ENCODE results near the gene CPLX1.

CPLX1 gene

GRCh38 chr4:865121-865465 is 39.2 kb upstream of the CPLX1 start:
- TF ChIP-seq CTCF (IDR thresholded peaks at IDR 0.05; ENCODE audit: low read depth, low read length, missing control alignments) = no peak
- DNase-seq (ENCODE audit: low read depth) = no peak
- no peak overlapping the region for H3K4me3 ChIP-seq (ENCODE audit: low read depth, low read length)
- in situ Hi-C loops (cut with HindIII; ENCODE audit: low sequenced_read_pairs) = no loop called here

GRCh38 chr4:864456-865120 is 38.7 kb upstream of the CPLX1 start:
- in situ Hi-C loops (cut with HindIII; ENCODE audit: low sequenced_read_pairs) = no loop called here
- H3K4me3 ChIP-seq (ENCODE audit: low read depth, low read length) = no peak overlapping the region
- DNase-seq (ENCODE audit: low read depth) = no peak
- no peak for TF ChIP-seq CTCF (IDR thresholded peaks at IDR 0.05; ENCODE audit: low read depth, low read length, missing control alignments)

DNA sequence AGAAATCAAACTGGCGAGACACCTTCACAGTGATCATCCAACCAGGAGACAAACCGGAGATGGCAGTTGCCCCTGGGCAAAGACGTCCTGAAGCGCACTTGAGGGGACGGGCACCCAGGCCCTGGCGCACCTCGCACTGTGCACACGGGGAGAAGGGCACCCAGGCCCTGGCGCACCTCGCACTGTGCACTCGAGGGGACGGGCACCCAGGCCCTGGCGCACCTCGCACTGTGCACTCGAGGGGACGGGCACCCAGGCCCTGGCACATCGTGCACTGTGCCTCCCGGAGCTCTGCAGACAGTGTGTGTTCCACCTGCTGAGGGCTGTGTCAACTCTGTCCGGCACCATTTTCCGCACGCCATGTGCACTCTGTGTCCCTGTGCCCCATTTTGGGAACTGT is 34.6 kb upstream of the CPLX1 start:
- DNase-seq (ENCODE audit: low read depth) = no peak
- in situ Hi-C loops (cut with HindIII; ENCODE audit: low sequenced_read_pairs) = no loop called here
- no peak overlapping the region for H3K4me3 ChIP-seq (ENCODE audit: low read depth, low read length)
- no peak for TF ChIP-seq CTCF (IDR thresholded peaks at IDR 0.05; ENCODE audit: low read depth, low read length, missing control alignments)

GRCh38 chr4:859496-859895 is 33.6 kb upstream of the CPLX1 start:
- TF ChIP-seq CTCF (IDR thresholded peaks at IDR 0.05; ENCODE audit: low read depth, low read length, missing control alignments) = no peak
- no peak for DNase-seq (ENCODE audit: low read depth)
- in situ Hi-C loops (cut with HindIII; ENCODE audit: low sequenced_read_pairs) = no loop called here
- H3K4me3 ChIP-seq (ENCODE audit: low read depth, low read length) = no peak overlapping the region

DNA sequence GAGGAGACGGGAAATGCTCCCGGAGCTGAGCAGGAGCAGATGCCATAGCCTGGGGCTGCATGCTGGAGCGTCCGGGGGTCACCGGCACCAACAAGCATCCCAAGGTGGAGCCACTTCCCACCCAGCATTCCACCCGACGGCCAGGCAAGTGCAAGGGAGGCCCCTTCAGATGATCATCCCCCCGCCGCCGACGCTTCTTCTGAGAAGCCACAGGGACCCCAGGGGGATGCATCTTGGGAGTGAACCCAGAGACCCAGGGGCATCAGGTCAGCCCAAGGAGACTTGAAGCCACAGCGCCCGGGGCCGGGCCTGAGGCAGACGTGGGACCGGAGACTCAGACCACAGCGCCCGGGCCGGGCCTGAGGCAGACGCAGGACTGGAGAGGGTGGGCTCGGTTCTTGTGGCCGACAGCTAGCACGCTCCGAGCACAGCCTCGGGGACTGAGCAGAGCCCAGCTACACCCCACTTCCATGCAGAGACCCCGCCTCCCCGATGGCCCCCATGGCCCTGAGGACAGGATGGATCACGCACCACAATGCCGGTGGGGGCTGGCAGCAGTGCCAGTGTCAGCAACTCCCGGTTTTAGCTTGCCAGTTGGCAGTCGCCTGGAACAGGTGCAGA is 33.0 kb upstream of the CPLX1 start:
- no peak for TF ChIP-seq CTCF (IDR thresholded peaks at IDR 0.05; ENCODE audit: low read depth, low read length, missing control alignments)
- no peak overlapping the region for H3K4me3 ChIP-seq (ENCODE audit: low read depth, low read length)
- no peak for DNase-seq (ENCODE audit: low read depth)
- in situ Hi-C loops (cut with HindIII; ENCODE audit: low sequenced_read_pairs) = no loop called here

GRCh38 chr4:858041-858481 is 32.1 kb upstream of the CPLX1 start:
- TF ChIP-seq CTCF (IDR thresholded peaks at IDR 0.05; ENCODE audit: low read depth, low read length, missing control alignments) = no peak
- H3K4me3 ChIP-seq (ENCODE audit: low read depth, low read length) = no peak overlapping the region
- in situ Hi-C loops (cut with HindIII; ENCODE audit: low sequenced_read_pairs) = no loop called here
- no peak for DNase-seq (ENCODE audit: low read depth)
